Peyer's patch (tissue), 4 donors: ENCODE data around the gene AUTS2. TPM values are rescaled to one million over a fixed set of nuclear protein-coding genes. Genes with fewer than 3 reads are reported as not detected.

ENCODE experiments used
- DNase-seq, 3 donors: peaks; one replicate each; pipeline ENCODE4 v3.0.0-alpha.2; 2017 to 2019
- H3K27ac ChIP-seq, 4 donors: fragments of 200-600 bp; sonication (generic); one replicate each; pipeline ENCODE4 v1.5.1; 2016 to 2019
- H3K27me3 ChIP-seq, 2 donors: fragments of 200-600 bp; sonication (generic); one replicate each; pipeline ENCODE4 v1.5.1; 2019
- H3K36me3 ChIP-seq, 3 donors: fragments of 200-600 bp; sonication (generic); one replicate each; pipeline ENCODE4 v1.5.1; 2016 to 2019
- H3K4me1 ChIP-seq, 4 donors: fragments of 200-600 bp; sonication (generic); one replicate each; pipeline ENCODE4 v1.5.1; 2016 to 2019
- H3K4me3 ChIP-seq, 4 donors: fragments of 200-600 bp; sonication (generic); 1 replicate in 3 of 4; 2 replicates in 1 of 4; pipeline ENCODE4 v1.5.1; 2016 to 2019; ENCODE audit warnings: mild to moderate bottlenecking in 1 of 4
- H3K9me3 ChIP-seq, 4 donors: fragments of 200-600 bp; sonication (generic); one replicate each; pipeline ENCODE4 v1.5.1; 2016 to 2019; ENCODE audit warnings: mild to moderate bottlenecking in 1 of 4
- CTCF ChIP-seq, 6 experiments: fragments of 450-650 bp in 4 of 6; fragments of 200-600 bp in 2 of 6; sonication (generic) in 1 of 6; IDR thresholded peaks; one replicate each; pipeline ENCODE4 v1.5.1; 2017 to 2019; ENCODE audit warnings: antibody characterized with exemption in 6 of 6, mild to moderate bottlenecking in 3 of 6, moderate library complexity in 1 of 6
- POLR2A ChIP-seq, 2 donors: fragments of 450-650 bp; IDR thresholded peaks; one replicate each; pipeline ENCODE4 v1.5.1; 2017; ENCODE audit warnings: antibody characterized with exemption in 2 of 2, mild to moderate bottlenecking in 2 of 2, moderate library complexity in 2 of 2
- total RNA-seq, 4 donors: library from RNA; depleted of rRNA; stranded (reverse); fragments of >200 nt; gene quantifications; one replicate each; pipeline ENCODE4 v1.1.0, GENCODE V29; 2016

AUTS2 gene
- total RNA-seq, 4 donors from 2014 or later, result 55.9 to 90.0 (median 72.6) TPM

- Histone ChIP-seq H3K36me3 (no peaks in the 10 kb centered on the region), H3K9me3 (no peaks in the 10 kb centered on the region), H3K27me3 (no peaks in the 10 kb centered on the region), H3K4me3 (peak overlapping the region in 2 of 4 donors; percentile 53 to 71), H3K27ac (no peak overlapping the region), H3K4me1 (peaks cover 0 to 10% (median 3%) of the 10 kb centered on the region in 4 donors)
- TF ChIP-seq POLR2A (IDR thresholded peaks at IDR 0.05), result no peak
- TF ChIP-seq CTCF (IDR thresholded peaks at IDR 0.05), result no peak
- no peak for DNase-seq
Observed at GRCh38 chr7:70597066-70597465, 998.8 kb downstream of the AUTS2 start.

GRCh38 chr7:70598976-70599375 is 1000.7 kb downstream of the AUTS2 start:
- Histone ChIP-seq H3K27ac (peak overlapping the region in 2 of 4 donors; percentile 37 to 83), H3K36me3 (no peaks in the 10 kb centered on the region)
- TF ChIP-seq CTCF (IDR thresholded peaks at IDR 0.05), result no peak
- TF ChIP-seq POLR2A (IDR thresholded peaks at IDR 0.05), result no peak

GRCh38 chr7:70599446-70600190 is 1001.3 kb downstream of the AUTS2 start:
- TF ChIP-seq CTCF (IDR thresholded peaks at IDR 0.05) (no peak), POLR2A (IDR thresholded peaks at IDR 0.05) (no peak)
- H3K9me3 ChIP-seq, result no peaks in the 10 kb centered on the region
- peaks cover 0 to 10% (median 3%) of the 10 kb centered on the region in 4 donors for H3K4me1 ChIP-seq
- DNase-seq, result peak in 1 of 3 donors; percentile 56
- peak overlapping the region in 2 of 4 donors; percentile 37 to 83 for H3K27ac ChIP-seq
- H3K27me3 ChIP-seq, result no peaks in the 10 kb centered on the region
- H3K36me3 ChIP-seq, result no peaks in the 10 kb centered on the region
- H3K4me3 ChIP-seq, result no peak overlapping the region

More at GRCh38 chr7:70598976-70599375, 1000.7 kb downstream of the AUTS2 start:
- no peak overlapping the region for H3K4me3 ChIP-seq
- no peaks in the 10 kb centered on the region for H3K9me3 ChIP-seq
- peak in 1 of 3 donors; percentile 84 for DNase-seq
- H3K4me1 ChIP-seq, result peaks cover 0 to 10% (median 3%) of the 10 kb centered on the region in 4 donors
- no peaks in the 10 kb centered on the region for H3K27me3 ChIP-seq

GRCh38 chr7:70600993-70601392 is 1002.7 kb downstream of the AUTS2 start:
- no peak for TF ChIP-seq POLR2A (IDR thresholded peaks at IDR 0.05)
- no peak for TF ChIP-seq CTCF (IDR thresholded peaks at IDR 0.05)
- Histone ChIP-seq H3K27me3 (no peaks in the 10 kb centered on the region), H3K4me3 (no peak overlapping the region), H3K9me3 (no peaks in the 10 kb centered on the region), H3K27ac (no peak overlapping the region), H3K36me3 (no peaks in the 10 kb centered on the region), H3K4me1 (peaks cover 0 to 10% (median 3%) of the 10 kb centered on the region in 4 donors)
- DNase-seq, result no peak

DNA sequence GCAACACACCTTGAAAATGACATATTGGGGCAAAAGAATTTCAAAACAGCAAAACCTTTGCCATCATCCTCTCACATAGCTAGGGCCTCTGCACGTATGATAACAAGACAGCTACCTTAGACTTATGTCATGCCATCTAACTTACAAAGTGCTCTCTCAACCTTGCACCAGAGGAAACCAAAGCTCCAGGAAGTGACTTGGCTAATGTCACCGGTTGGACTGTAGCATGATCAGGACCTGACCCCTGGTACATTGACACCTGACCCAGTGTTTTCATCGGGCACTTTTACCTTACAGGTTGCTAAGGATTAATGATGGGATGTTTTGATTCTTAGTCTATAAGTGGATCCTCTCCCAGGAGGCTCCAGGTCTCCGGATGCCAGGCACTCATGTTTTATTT is 1003.8 kb downstream of the AUTS2 start:
- no peaks in the 10 kb centered on the region for H3K27me3 ChIP-seq
- H3K4me3 ChIP-seq, result no peak overlapping the region
- H3K9me3 ChIP-seq, result no peaks in the 10 kb centered on the region
- H3K4me1 ChIP-seq, result peaks cover 0 to 10% (median 3%) of the 10 kb centered on the region in 4 donors
- TF ChIP-seq POLR2A (IDR thresholded peaks at IDR 0.05), result no peak
- TF ChIP-seq CTCF (IDR thresholded peaks at IDR 0.05), result no peak
- H3K36me3 ChIP-seq, result no peaks in the 10 kb centered on the region
- no peak overlapping the region for H3K27ac ChIP-seq
- DNase-seq, result peak in 1 of 3 donors; percentile 67
